ENCODE data around the gene GJD4. TPM values are rescaled to one million over a fixed set of nuclear protein-coding genes. Genes with fewer than 3 reads are reported as not detected.

The GJD4 gene
- total and polyA plus RNA-seq, 2 donors (not counting 3 experiments of a cell fraction or from before 2014, with no cell fraction given), result not detected

DNA sequence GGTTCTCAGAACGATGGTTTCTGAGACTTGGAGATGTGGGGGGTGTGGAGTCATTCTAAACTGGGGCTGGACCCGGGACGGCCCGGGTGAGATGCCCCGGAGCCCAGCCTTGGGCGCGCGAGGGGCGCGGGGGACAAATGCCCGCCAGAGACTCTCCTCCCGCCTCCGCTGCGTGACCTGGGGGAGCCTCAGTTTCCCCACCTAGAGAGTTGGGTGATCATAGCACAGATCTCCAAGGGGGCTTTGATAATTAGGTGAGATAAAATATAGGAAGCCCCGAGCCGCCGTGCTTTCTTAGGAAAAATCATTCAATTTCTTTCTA lies 37.6 kb downstream of the GJD4 start:
- TF ChIP-seq, protein P1, sequence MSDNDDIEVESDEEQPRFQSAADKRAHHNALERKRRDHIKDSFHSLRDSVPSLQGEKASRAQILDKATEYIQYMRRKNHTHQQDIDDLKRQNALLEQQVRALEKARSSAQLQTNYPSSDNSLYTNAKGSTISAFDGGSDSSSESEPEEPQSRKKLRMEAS (IDR thresholded peaks at IDR 0.05; ENCODE audit: insufficient read depth, insufficient read length), result no peak
- TF ChIP-seq GATA2 (IDR thresholded peaks at IDR 0.05; ENCODE audit: insufficient read depth, insufficient read length, low read depth, low read length) (no peak), POLR2AphosphoS5 (IDR thresholded peaks at IDR 0.05; ENCODE audit: insufficient read depth, low read depth, low read length) (no peak), EZH2 (IDR thresholded peaks at IDR 0.05; ENCODE audit: borderline replicate concordance, low read depth, low read length, severe bottlenecking) (no peak), POLR2A (IDR thresholded peaks at IDR 0.05; ENCODE audit: low read depth, low read length) (no peak), FOS (IDR thresholded peaks at IDR 0.05; ENCODE audit: borderline replicate concordance, insufficient read depth, low read length) (no peak)
- TF ChIP-seq, protein P2, sequence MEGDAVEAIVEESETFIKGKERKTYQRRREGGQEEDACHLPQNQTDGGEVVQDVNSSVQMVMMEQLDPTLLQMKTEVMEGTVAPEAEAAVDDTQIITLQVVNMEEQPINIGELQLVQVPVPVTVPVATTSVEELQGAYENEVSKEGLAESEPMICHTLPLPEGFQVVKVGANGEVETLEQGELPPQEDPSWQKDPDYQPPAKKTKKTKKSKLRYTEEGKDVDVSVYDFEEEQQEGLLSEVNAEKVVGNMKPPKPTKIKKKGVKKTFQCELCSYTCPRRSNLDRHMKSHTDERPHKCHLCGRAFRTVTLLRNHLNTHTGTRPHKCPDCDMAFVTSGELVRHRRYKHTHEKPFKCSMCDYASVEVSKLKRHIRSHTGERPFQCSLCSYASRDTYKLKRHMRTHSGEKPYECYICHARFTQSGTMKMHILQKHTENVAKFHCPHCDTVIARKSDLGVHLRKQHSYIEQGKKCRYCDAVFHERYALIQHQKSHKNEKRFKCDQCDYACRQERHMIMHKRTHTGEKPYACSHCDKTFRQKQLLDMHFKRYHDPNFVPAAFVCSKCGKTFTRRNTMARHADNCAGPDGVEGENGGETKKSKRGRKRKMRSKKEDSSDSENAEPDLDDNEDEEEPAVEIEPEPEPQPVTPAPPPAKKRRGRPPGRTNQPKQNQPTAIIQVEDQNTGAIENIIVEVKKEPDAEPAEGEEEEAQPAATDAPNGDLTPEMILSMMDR (IDR thresholded peaks at IDR 0.05; ENCODE audit: extremely low read depth in 1 of 2, insufficient read depth in 1 of 2, low read depth in 1 of 2, low read length in 2 of 2), result no peak
- intact Hi-C loops (cut with micrococcal nuclease), result loop anchor here (1.0 to 5.0 kb wide), 8 partner anchors 248 to 965 kb away; no protein-coding TSS in a partner anchor
- Histone ChIP-seq H3K27me3 (ENCODE audit: control insufficient read depth in 2 of 2, insufficient read depth in 2 of 2, low read length in 2 of 2) (peaks cover 2 to 22% of the 10 kb centered on the region in 2 experiments), H3K9ac (replicated peaks; ENCODE audit: extremely low read depth, insufficient read depth, low read length) (peak overlapping the region; percentile 27), H3K36me3 (ENCODE audit: control insufficient read depth in 2 of 2, extremely low read depth in 1 of 2, insufficient read depth in 2 of 2, low read length in 2 of 2) (no peaks in the 10 kb centered on the region), H4K20me1 (replicated peaks; ENCODE audit: control insufficient read depth, extremely low read depth, insufficient read depth, low read length) (no peaks in the 10 kb centered on the region), H3K79me2 (ENCODE audit: control insufficient read depth, insufficient read depth, low read length) (peaks cover 3% of the 10 kb centered on the region), H3K27ac (ENCODE audit: insufficient read depth, low read depth, low read length) (no peak overlapping the region), H2AFZ (ENCODE audit: low read depth, low read length) (peak overlapping the region; percentile 92), H3K9me3 (replicated peaks; ENCODE audit: control insufficient read depth, insufficient read depth, low read length) (no peaks in the 10 kb centered on the region), H3K4me3 (replicated peaks in 1 of 3; ENCODE audit: insufficient read depth in 1 of 3, low read depth in 1 of 3, low read length in 3 of 3) (peak overlapping the region; percentile 58 to 74 (median 72)), H3K4me2 (ENCODE audit: insufficient read depth, low read length) (peak overlapping the region; percentile 97), H3K9me1 (replicated peaks; ENCODE audit: control insufficient read depth, extremely low read depth, insufficient read depth, low read length) (no peaks in the 10 kb centered on the region), H3K4me1 (ENCODE audit: control insufficient read depth, extremely low read depth, insufficient read depth, low read length) (peaks cover 35% of the 10 kb centered on the region)
- ChIA-PET CTCF (no interaction called here), POLR2A (no interaction called here)
- FAIRE-seq (no peak), DNase-seq (ENCODE audit: low read depth, low spot score) (no peak)
- BruUV-seq (replicated peaks), result no TSS peak
- dilution Hi-C loops (cut with MboI; ENCODE audit: extremely low pct_ligation_motif_present, low sequenced_read_pairs), result no loop called here
